Smooth muscle cell (in vitro differentiated cells): ENCODE results near the gene CCDC92. TPM values are rescaled to one million over a fixed set of nuclear protein-coding genes. Genes with fewer than 3 reads are reported as not detected.

Experiments
- DNase-seq: peaks from one replicate; lab custom pipeline; 2025; ENCODE audit not compliant: unreplicated experiment; lab: John Stamatoyannopoulos, UW
- H2AFZ ChIP-seq: fragments of 200-600 bp; sonication (generic); 2 replicates; pipeline ENCODE4 v1.6.0; 2016; ENCODE audit warnings: antibody characterized with exemption, low read depth, mild to moderate bottlenecking
- H3F3A ChIP-seq: fragments of 200-600 bp; sonication (generic); 2 replicates; pipeline ENCODE4 v1.6.0; 2017; ENCODE audit warnings: antibody characterized with exemption, low read depth
- H3K27ac ChIP-seq: fragments of 200-600 bp; sonication (generic); 2 replicates; pipeline ENCODE4 v1.5.1; 2016; ENCODE audit warnings: low read depth, mild to moderate bottlenecking
- H3K27me3 ChIP-seq: fragments of 200-600 bp; sonication (generic); 2 replicates; pipeline ENCODE4 v1.6.1; 2016; ENCODE audit warnings: low read depth, mild to moderate bottlenecking
- H3K36me3 ChIP-seq: fragments of 200-600 bp; sonication (generic); 2 replicates; pipeline ENCODE4 v1.5.1; 2016; ENCODE audit warnings: low read depth
- H3K4me1 ChIP-seq: fragments of 200-600 bp; sonication (generic); 2 replicates; pipeline ENCODE4 v1.5.1; 2016; ENCODE audit warnings: low read depth
- H3K4me2 ChIP-seq: fragments of 200-600 bp; sonication (generic); 2 replicates; pipeline ENCODE4 v1.6.0; 2016; ENCODE audit warnings: mild to moderate bottlenecking
- H3K4me3 ChIP-seq: fragments of 200-600 bp; sonication (generic); 2 replicates; pipeline ENCODE4 v1.5.1; 2016; ENCODE audit warnings: mild to moderate bottlenecking
- H3K79me2 ChIP-seq: fragments of 200-600 bp; sonication (generic); 2 replicates; pipeline ENCODE4 v1.6.0; 2016; ENCODE audit warnings: low read depth, mild to moderate bottlenecking
- H3K9ac ChIP-seq: fragments of 200-600 bp; sonication (generic); 2 replicates; pipeline ENCODE4 v1.6.0; 2016; ENCODE audit warnings: low read depth
- H3K9me3 ChIP-seq: fragments of 200-600 bp; sonication (generic); replicated peaks from 2 replicates; pipeline ENCODE4 v1.5.1; 2016; ENCODE audit warnings: low read depth
- H4K20me1 ChIP-seq: fragments of 200-600 bp; sonication (generic); 2 replicates; pipeline ENCODE4 v1.6.0; 2016; ENCODE audit warnings: low read depth
- CTCF ChIP-seq: fragments of 200-600 bp; sonication (generic); IDR thresholded peaks from 2 replicates; pipeline ENCODE4 v1.5.1; 2017; ENCODE audit warnings: borderline replicate concordance, mild to moderate bottlenecking, antibody characterized with exemption; ENCODE audit not compliant: insufficient read depth, poor library complexity, severe bottlenecking
- WGBS: methylation state at CpG from one replicate; pipeline ENCODE4 v1.1.7; 2016; ENCODE audit warnings: low lambda C conversion rate; 5-methylcytosine and 5-hydroxymethylcytosine counted together
- polyA plus RNA-seq: library from polyadenylated mRNA; unstranded; fragments of >200 nt; fragmentation: Nextera tagmentation; extraction: Ambion mirVana; gene quantifications from 2 replicates; pipeline ENCODE4 v1.2.1, GENCODE V29; 2016
- total RNA-seq: library from RNA; depleted of rRNA; stranded (reverse); fragments of >200 nt; gene quantifications from 2 replicates; pipeline ENCODE4 v1.2.3, GENCODE V29; 2014

The CCDC92 gene
- total and polyA plus RNA-seq, 2 experiments from 2014 or later: 17.4 to 68.2 TPM

GRCh38 chr12:123971449-123971769, 1.2 kb downstream of the CCDC92 start:
- peak overlapping the region; percentile 92 for H3K4me3 ChIP-seq
- H3K4me1 ChIP-seq: peaks cover 20% of the 10 kb centered on the region
- no peaks in the 10 kb centered on the region for H3K27me3 ChIP-seq
- 21% methylated on average over 10 of the region's 10 CpGs for WGBS
- peaks cover 61% of the 10 kb centered on the region for H4K20me1 ChIP-seq
- peak overlapping the region; percentile 71 for H2AFZ ChIP-seq
- no peaks in the 10 kb centered on the region for H3K36me3 ChIP-seq
- peaks cover 69% of the 10 kb centered on the region for H3K79me2 ChIP-seq
- H3K27ac ChIP-seq: peak overlapping the region; percentile 45
- no peaks in the 10 kb centered on the region for H3K9me3 ChIP-seq
- peak overlapping the region; percentile 98 for H3K4me2 ChIP-seq
- no peak for TF ChIP-seq CTCF
- no peak for DNase-seq
- H3K9ac ChIP-seq: peak overlapping the region; percentile 81
- no peaks in the 10 kb centered on the region for H3F3A ChIP-seq

GRCh38 chr12:123967121-123967586, 5.5 kb downstream of the CCDC92 start:
- no peaks in the 10 kb centered on the region for H3K27me3 ChIP-seq
- peaks cover 81% of the 10 kb centered on the region for H4K20me1 ChIP-seq
- H3K9ac ChIP-seq: no peak overlapping the region
- H3K27ac ChIP-seq: peak overlapping the region; percentile 4
- no peaks in the 10 kb centered on the region for H3K36me3 ChIP-seq
- no peaks in the 10 kb centered on the region for H3K9me3 ChIP-seq
- no peak overlapping the region for H3K4me3 ChIP-seq
- TF ChIP-seq CTCF: no peak
- H3K4me2 ChIP-seq: peak overlapping the region; percentile 19
- 70% methylated on average over 8 of the region's 8 CpGs for WGBS
- H2AFZ ChIP-seq: no peak overlapping the region
- H3K79me2 ChIP-seq: peaks cover 67% of the 10 kb centered on the region
- H3F3A ChIP-seq: no peaks in the 10 kb centered on the region
- H3K4me1 ChIP-seq: peaks cover 9% of the 10 kb centered on the region
- DNase-seq: no peak

GRCh38 chr12:123966596-123966995, 6.0 kb downstream of the CCDC92 start:
- H3K27me3 ChIP-seq: no peaks in the 10 kb centered on the region
- WGBS: 55% methylated on average over 3 of the region's 3 CpGs
- no peak overlapping the region for H2AFZ ChIP-seq
- DNase-seq: no peak
- H3K36me3 ChIP-seq: no peaks in the 10 kb centered on the region
- peaks cover 86% of the 10 kb centered on the region for H4K20me1 ChIP-seq
- peaks cover 68% of the 10 kb centered on the region for H3K79me2 ChIP-seq
- H3K9ac ChIP-seq: no peak overlapping the region
- no peaks in the 10 kb centered on the region for H3K9me3 ChIP-seq
- peak overlapping the region; percentile 4 for H3K27ac ChIP-seq
- TF ChIP-seq CTCF: no peak
- H3K4me3 ChIP-seq: no peak overlapping the region
- peaks cover 8% of the 10 kb centered on the region for H3K4me1 ChIP-seq
- H3F3A ChIP-seq: no peaks in the 10 kb centered on the region
- peak overlapping the region; percentile 19 for H3K4me2 ChIP-seq

- H3K4me1 ChIP-seq: no peaks in the 10 kb centered on the region
- WGBS: 74% methylated on average over 5 of the region's 5 CpGs
- TF ChIP-seq CTCF: no peak
- no peaks in the 10 kb centered on the region for H3K27me3 ChIP-seq
- H4K20me1 ChIP-seq: peaks cover 87% of the 10 kb centered on the region
- H3K4me2 ChIP-seq: no peak overlapping the region
- H3K36me3 ChIP-seq: no peaks in the 10 kb centered on the region
- no peak overlapping the region for H2AFZ ChIP-seq
- peaks cover 57% of the 10 kb centered on the region for H3K79me2 ChIP-seq
- no peaks in the 10 kb centered on the region for H3F3A ChIP-seq
- H3K27ac ChIP-seq: no peak overlapping the region
- no peaks in the 10 kb centered on the region for H3K9me3 ChIP-seq
- H3K9ac ChIP-seq: no peak overlapping the region
- no peak for DNase-seq
- H3K4me3 ChIP-seq: no peak overlapping the region
Measured at GRCh38 chr12:123965382-123965781, 7.2 kb downstream of the CCDC92 start.
